Endothelial cell of umbilical vein (primary cell): Measurements from ENCODE around the gene HYLS1. TPM values are rescaled to one million over a fixed set of nuclear protein-coding genes. Genes with fewer than 3 reads are reported as not detected.

ENCODE experiments used
- BruUV-seq: library from RNA; stranded (reverse); fragments of 400-500 nt; replicated peaks from 2 replicates; lab custom pipeline; 2021; lab: Mats Ljungman, UMichigan
- CTCF ChIA-PET: fragments of 300-600, 350-600 bp; sonication (Branson Sonifier 250); formaldehyde crosslinking; loops from one replicate; lab custom pipeline; 2021; ENCODE audit warnings: antibody characterized with exemption, inconsistent platforms; lab: Charles Lee
- POLR2A ChIA-PET: fragments of 300-600, 350-600 bp; sonication (Branson Sonifier 250); formaldehyde crosslinking; loops from one replicate; lab custom pipeline; 2021; ENCODE audit warnings: antibody characterized with exemption, inconsistent platforms; lab: Charles Lee
- DNase-seq: peaks from one replicate; pipeline ENCODE4 v3.0.0-alpha.2; 2011; ENCODE audit warnings: low read depth, low spot score
- FAIRE-seq: peaks from 2 replicates; lab custom pipeline; 2011; peaks lifted over from hg19 to GRCh38; lab: Jason Lieb, UNC
- H2AFZ ChIP-seq: 2 replicates; pipeline ENCODE4 v1.6.0; 2012; ENCODE audit warnings: low read depth, low read length, control low read depth, inconsistent platforms
- H3K27ac ChIP-seq: 2 replicates; pipeline ENCODE4 v1.5.1; 2011; ENCODE audit warnings: low read depth, mild to moderate bottlenecking, control low read depth, low read length, moderate library complexity; ENCODE audit not compliant: insufficient read depth
- H3K27me3 ChIP-seq, 2 experiments: 2 replicates each; pipeline versions ENCODE4 v1.6.0 to v1.6.1; 2011; ENCODE audit warnings: low read length in 2 of 2, mixed read lengths in 1 of 2; ENCODE audit not compliant: control insufficient read depth in 2 of 2, insufficient read depth in 2 of 2
- H3K36me3 ChIP-seq, 2 experiments: 2 replicates in 1 of 2; 3 replicates in 1 of 2; pipeline ENCODE4 v1.5.1; 2011; ENCODE audit warnings: low read length in 2 of 2, mild to moderate bottlenecking in 1 of 2, moderate library complexity in 1 of 2; ENCODE audit not compliant: control insufficient read depth in 2 of 2, insufficient read depth in 2 of 2; ENCODE audit errors: extremely low read depth in 1 of 2
- H3K4me1 ChIP-seq: 3 replicates; pipeline ENCODE4 v1.5.1; 2011; ENCODE audit warnings: mild to moderate bottlenecking, low read length; ENCODE audit not compliant: control insufficient read depth, insufficient read depth; ENCODE audit errors: extremely low read depth
- H3K4me2 ChIP-seq: 2 replicates; pipeline ENCODE4 v1.6.1; 2011; ENCODE audit warnings: low read length, control low read depth, mixed read lengths; ENCODE audit not compliant: insufficient read depth
- H3K4me3 ChIP-seq, 3 experiments: fragments of 200-600 bp in 1 of 3; sonication (generic), shearing (Covaris generic) in 1 of 3; replicated peaks in 1 of 3; 2 replicates each; pipeline ENCODE4 v1.5.1; 2011 to 2016; ENCODE audit warnings: control low read depth in 3 of 3, low read length in 3 of 3, mild to moderate bottlenecking in 2 of 3, inconsistent platforms in 1 of 3, low read depth in 1 of 3, moderate library complexity in 1 of 3; ENCODE audit not compliant: insufficient read depth in 1 of 3
- H3K79me2 ChIP-seq: 2 replicates; pipeline ENCODE4 v1.6.0; 2012; ENCODE audit warnings: low read length, inconsistent platforms; ENCODE audit not compliant: control insufficient read depth, insufficient read depth
- H3K9ac ChIP-seq: replicated peaks from 2 replicates; pipeline ENCODE3; 2011; ENCODE audit warnings: low read length, control low read depth; ENCODE audit not compliant: insufficient read depth; ENCODE audit errors: extremely low read depth
- H3K9me1 ChIP-seq: replicated peaks from 3 replicates; pipeline ENCODE4 v1.6.0; 2011; ENCODE audit warnings: mild to moderate bottlenecking, low read length; ENCODE audit not compliant: control insufficient read depth, insufficient read depth; ENCODE audit errors: extremely low read depth
- H3K9me3 ChIP-seq: replicated peaks from 2 replicates; pipeline ENCODE4 v1.5.1; 2012; ENCODE audit warnings: low read length, inconsistent platforms; ENCODE audit not compliant: control insufficient read depth, insufficient read depth
- H4K20me1 ChIP-seq: replicated peaks from 2 replicates; pipeline ENCODE3; 2011; ENCODE audit warnings: mild to moderate bottlenecking, low read length; ENCODE audit not compliant: control insufficient read depth, insufficient read depth; ENCODE audit errors: extremely low read depth
- CTCF ChIP-seq, 2 donors: IDR thresholded peaks; 1 replicate in 1 of 2; 2 replicates in 1 of 2; pipeline ENCODE4 v1.5.1; 2011; ENCODE audit warnings: low read length in 2 of 2, mild to moderate bottlenecking in 2 of 2, moderate library complexity in 2 of 2, control low read depth in 1 of 2, inconsistent platforms in 1 of 2, low read depth in 1 of 2; ENCODE audit not compliant: insufficient read depth in 1 of 2; ENCODE audit errors: extremely low read depth in 1 of 2
- EZH2 ChIP-seq: IDR thresholded peaks from 2 replicates; pipeline ENCODE4 v1.6.1; 2012; ENCODE audit warnings: borderline replicate concordance, low read depth, mild to moderate bottlenecking, moderate library complexity, low read length, inconsistent platforms; ENCODE audit not compliant: severe bottlenecking
- FOS ChIP-seq: IDR thresholded peaks from 2 replicates; pipeline ENCODE4 v1.6.1; 2011; ENCODE audit warnings: mild to moderate bottlenecking, low read length, moderate library complexity, borderline replicate concordance; ENCODE audit not compliant: insufficient read depth
- GATA2 ChIP-seq: IDR thresholded peaks from 2 replicates; pipeline ENCODE4 v1.7.0; 2011; ENCODE audit warnings: low read depth, mild to moderate bottlenecking, moderate library complexity, mixed read lengths, low read length; ENCODE audit not compliant: insufficient read length, insufficient read depth
- JUN ChIP-seq: IDR thresholded peaks from 2 replicates; pipeline ENCODE4 v1.6.1; 2011; ENCODE audit warnings: borderline replicate concordance, low read depth; ENCODE audit not compliant: insufficient read length, insufficient read depth
- MAX ChIP-seq: IDR thresholded peaks from 2 replicates; pipeline ENCODE4 v1.6.1; 2011; ENCODE audit not compliant: insufficient read depth, insufficient read length
- MYC ChIP-seq: IDR thresholded peaks from one replicate; pipeline ENCODE4 v1.6.1; 2011; ENCODE audit warnings: mild to moderate bottlenecking, low read depth, low read length
- POLR2A ChIP-seq: IDR thresholded peaks from 2 replicates; pipeline ENCODE4 v1.6.1; 2012; ENCODE audit warnings: low read depth, mild to moderate bottlenecking, control low read depth, low read length
- POLR2AphosphoS5 ChIP-seq: IDR thresholded peaks from 2 replicates; pipeline ENCODE4 v1.6.1; 2012; ENCODE audit warnings: low read depth, mild to moderate bottlenecking, control low read depth, low read length, moderate library complexity; ENCODE audit not compliant: insufficient read depth
- dilution Hi-C: fragments of 300-500 bp; cut with MboI; formaldehyde crosslinking; loops from one replicate; pipeline ENCODE4 v1.15.0; 2019; ENCODE audit warnings: low sequenced_read_pairs; ENCODE audit not compliant: extremely low pct_ligation_motif_present
- intact Hi-C: fragments of 100-400 bp; cut with micrococcal nuclease; formaldehyde crosslinking; loops from one replicate; pipeline ENCODE4 v1.10.0; 2022
- polyA plus RNA-seq, 4 experiments: library from polyadenylated mRNA; depleted of rRNA in 3 of 4; stranded (reverse) in 3 of 4; unstranded in 1 of 4; fragments of >200 nt; gene quantifications; 2 replicates each; pipeline versions ENCODE4 v1.2.1 to v1.2.3, GENCODE V29; 2011 to 2012; ENCODE audit warnings: missing spikeins in 1 of 4
- total RNA-seq: library from RNA; stranded (reverse); gene quantifications from 2 replicates; pipeline ENCODE4 v1.2.3, GENCODE V29; 2021

HYLS1 gene
- total and polyA plus RNA-seq, 2 donors (not counting 3 experiments of a cell fraction or from before 2014, with no cell fraction given) = 4.7 to 12.6 TPM

- H3K9me1 ChIP-seq = no peaks in the 10 kb centered on the region
- TF ChIP-seq MAX (no peak), CTCF (IDR thresholded peaks at IDR 0.05; ENCODE audit: extremely low read depth in 1 of 2, insufficient read depth in 1 of 2, low read depth in 1 of 2, low read length in 2 of 2) (no peak), MYC (no peak), FOS (no peak), POLR2A (no peak), POLR2AphosphoS5 (no peak), EZH2 (no peak), GATA2 (no peak), JUN (no peak)
- H3K9ac ChIP-seq = no peak overlapping the region
- no peak for DNase-seq
- no peak overlapping the region for H3K27ac ChIP-seq
- intact Hi-C loops (no loop called here), dilution Hi-C loops (no loop called here)
- BruUV-seq = no TSS peak
- CTCF ChIA-PET = interaction anchor here (0.7 to 3.1 kb wide), 5 partner anchors 11 to 647 kb away, joined by 3 to 8 read pairs (median 3); no protein-coding TSS in a partner anchor
- POLR2A ChIA-PET = no interaction called here
- H3K4me1 ChIP-seq = no peaks in the 10 kb centered on the region
- H3K4me2 ChIP-seq = no peak overlapping the region
- FAIRE-seq = no peak
- H3K9me3 ChIP-seq = no peaks in the 10 kb centered on the region
- no peaks in the 10 kb centered on the region for H4K20me1 ChIP-seq
- no peaks in the 10 kb centered on the region for H3K36me3 ChIP-seq
- no peak overlapping the region for H3K4me3 ChIP-seq
- H3K79me2 ChIP-seq = no peaks in the 10 kb centered on the region
- H3K27me3 ChIP-seq = peaks cover 0 to 8% of the 10 kb centered on the region in 2 experiments
- no peak overlapping the region for H2AFZ ChIP-seq
These were observed 30.8 kb downstream of the HYLS1 start for GRCh38 chr11:125918140-125918840.
